ENCODE data around the gene OR10P1. TPM values are rescaled to one million over a fixed set of nuclear protein-coding genes. Genes with fewer than 3 reads are reported as not detected.

The OR10P1 gene
- polyA plus RNA-seq, 4 donors, result not detected

DNA sequence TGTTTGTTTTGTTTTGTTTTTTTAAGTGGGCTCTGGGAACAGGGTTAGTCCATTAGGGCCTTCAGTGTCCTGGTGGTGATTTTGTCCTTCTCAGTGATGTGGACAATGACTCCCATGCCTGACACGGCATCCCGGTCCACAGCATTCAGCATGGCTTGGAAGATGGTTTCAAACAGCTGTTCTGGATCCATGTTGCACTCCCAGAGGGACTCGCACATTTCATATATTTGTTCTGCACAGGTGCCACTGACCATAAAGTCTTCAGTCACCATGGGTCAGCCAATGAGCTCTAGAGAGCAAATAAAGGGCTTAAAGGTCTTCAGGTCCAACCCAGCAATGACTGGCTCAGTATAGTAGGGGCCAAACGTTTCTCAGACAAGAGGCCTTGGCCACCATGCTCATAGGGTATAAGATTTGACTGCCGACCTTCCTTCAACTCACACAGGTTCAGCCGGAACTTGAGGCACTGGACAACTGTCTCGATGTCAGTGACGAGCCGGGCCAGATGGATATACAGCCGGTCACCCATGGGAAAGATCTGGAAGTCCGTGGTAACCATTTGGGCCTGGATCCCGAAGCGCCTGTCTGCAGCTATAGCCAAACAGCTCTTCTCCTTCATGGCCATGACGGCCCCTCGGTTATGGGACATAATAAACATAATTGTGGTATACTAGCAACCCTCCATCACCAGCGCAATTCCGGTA is 18.0 kb downstream of the OR10P1 start:
- Histone ChIP-seq H3K4me3 (ENCODE audit: low read depth in 1 of 3, low read length in 3 of 3) (no peak overlapping the region), H3K36me3 (ENCODE audit: control insufficient read depth in 3 of 3, insufficient read depth in 2 of 3, low read depth in 1 of 3, low read length in 3 of 3) (no peaks in the 10 kb centered on the region), H3K9me3 (ENCODE audit: control insufficient read depth in 2 of 2, insufficient read depth in 1 of 2, low read depth in 1 of 2, low read length in 1 of 2) (peaks cover 0 to 16% of the 10 kb centered on the region in 2 donors), H3K4me1 (ENCODE audit: control insufficient read depth in 3 of 3, insufficient read depth in 2 of 3, low read depth in 1 of 3, low read length in 2 of 3) (peaks cover 4 to 65% (median 4%) of the 10 kb centered on the region in 3 donors), H3K27ac (ENCODE audit: low read depth in 1 of 3, low read length in 2 of 3) (no peak overlapping the region), H3K27me3 (ENCODE audit: control insufficient read depth in 3 of 3, insufficient read depth in 3 of 3, low read length in 3 of 3) (no peaks in the 10 kb centered on the region)
- WGBS, 3 donors, result 88 to 92% (median 91%) methylated on average over 17 of the region's 17 CpGs
- DNase-seq (no peak), FAIRE-seq (no peak)

- H3K27ac ChIP-seq (ENCODE audit: low read depth in 1 of 3, low read length in 2 of 3), result peak overlapping the region; percentile 68 to 96 (median 76)
- no peaks in the 10 kb centered on the region for H3K36me3 ChIP-seq (ENCODE audit: control insufficient read depth in 3 of 3, insufficient read depth in 2 of 3, low read depth in 1 of 3, low read length in 3 of 3)
- 33 to 60% (median 53%) methylated on average over 4 of the region's 4 CpGs for WGBS, 3 donors
- DNase-seq (peak; percentile 72 to 88), FAIRE-seq (no peak)
- no peak overlapping the region for H3K4me3 ChIP-seq (ENCODE audit: low read depth in 1 of 3, low read length in 3 of 3)
- no peaks in the 10 kb centered on the region for H3K27me3 ChIP-seq (ENCODE audit: control insufficient read depth in 3 of 3, insufficient read depth in 3 of 3, low read length in 3 of 3)
- peaks cover 4 to 48% (median 4%) of the 10 kb centered on the region in 3 donors for H3K4me1 ChIP-seq (ENCODE audit: control insufficient read depth in 3 of 3, insufficient read depth in 2 of 3, low read depth in 1 of 3, low read length in 2 of 3)
- H3K9me3 ChIP-seq (ENCODE audit: control insufficient read depth in 2 of 2, insufficient read depth in 1 of 2, low read depth in 1 of 2, low read length in 1 of 2), result peaks cover 0 to 5% of the 10 kb centered on the region in 2 donors
These were observed 20.5 kb downstream of the OR10P1 start for GRCh38 chr12:55657212-55657611.

DNA sequence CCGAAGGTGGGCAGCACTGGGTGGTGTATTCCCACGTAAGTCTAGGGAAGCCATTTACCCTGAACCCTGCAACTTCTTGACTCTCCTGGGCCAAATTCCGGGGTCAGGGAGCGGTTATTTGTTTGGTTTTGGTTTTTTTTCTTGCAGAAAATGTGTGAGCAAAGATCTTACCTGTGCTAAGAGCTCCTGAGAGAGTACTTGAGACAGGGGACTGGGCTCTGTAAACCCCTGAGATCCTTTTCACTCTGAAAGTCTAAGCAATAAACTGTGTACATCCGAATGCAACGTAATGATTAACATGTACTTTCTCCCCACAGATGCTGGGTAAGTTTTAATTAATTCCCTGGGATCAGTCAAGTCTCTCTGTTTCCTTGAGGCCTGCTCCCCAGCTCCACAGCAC is 21.5 kb downstream of the OR10P1 start:
- peak in 1 of 2 donors; percentile 70 for DNase-seq
- no peak for FAIRE-seq
- Histone ChIP-seq H3K9me3 (ENCODE audit: control insufficient read depth in 2 of 2, insufficient read depth in 1 of 2, low read depth in 1 of 2, low read length in 1 of 2) (peaks cover 0 to 2% of the 10 kb centered on the region in 2 donors), H3K4me1 (ENCODE audit: control insufficient read depth in 3 of 3, insufficient read depth in 2 of 3, low read depth in 1 of 3, low read length in 2 of 3) (peaks cover 4 to 43% (median 4%) of the 10 kb centered on the region in 3 donors), H3K27me3 (ENCODE audit: control insufficient read depth in 3 of 3, insufficient read depth in 3 of 3, low read length in 3 of 3) (no peaks in the 10 kb centered on the region), H3K36me3 (ENCODE audit: control insufficient read depth in 3 of 3, insufficient read depth in 2 of 3, low read depth in 1 of 3, low read length in 3 of 3) (no peaks in the 10 kb centered on the region), H3K4me3 (ENCODE audit: low read depth in 1 of 3, low read length in 3 of 3) (no peak overlapping the region), H3K27ac (ENCODE audit: low read depth in 1 of 3, low read length in 2 of 3) (peak overlapping the region; percentile 68 to 96 (median 76))
- 24 to 61% (median 31%) methylated on average over 6 of the region's 6 CpGs for WGBS, 3 donors

- no peaks in the 10 kb centered on the region for H3K9me3 ChIP-seq (ENCODE audit: control insufficient read depth in 2 of 2, insufficient read depth in 1 of 2, low read depth in 1 of 2, low read length in 1 of 2)
- peak overlapping the region; percentile 85 to 96 (median 90) for H3K27ac ChIP-seq (ENCODE audit: low read depth in 1 of 3, low read length in 2 of 3)
- DNase-seq (peak; percentile 85 to 91), FAIRE-seq (no peak)
- no peaks in the 10 kb centered on the region for H3K36me3 ChIP-seq (ENCODE audit: control insufficient read depth in 3 of 3, insufficient read depth in 2 of 3, low read depth in 1 of 3, low read length in 3 of 3)
- peaks cover 4 to 43% (median 4%) of the 10 kb centered on the region in 3 donors for H3K4me1 ChIP-seq (ENCODE audit: control insufficient read depth in 3 of 3, insufficient read depth in 2 of 3, low read depth in 1 of 3, low read length in 2 of 3)
- no peak overlapping the region for H3K4me3 ChIP-seq (ENCODE audit: low read depth in 1 of 3, low read length in 3 of 3)
- WGBS, 3 donors, result 65 to 69% (median 68%) methylated on average over 3 of the region's 3 CpGs
- no peaks in the 10 kb centered on the region for H3K27me3 ChIP-seq (ENCODE audit: control insufficient read depth in 3 of 3, insufficient read depth in 3 of 3, low read length in 3 of 3)
These were observed 22.1 kb downstream of the OR10P1 start for GRCh38 chr12:55658635-55659391.

DNA sequence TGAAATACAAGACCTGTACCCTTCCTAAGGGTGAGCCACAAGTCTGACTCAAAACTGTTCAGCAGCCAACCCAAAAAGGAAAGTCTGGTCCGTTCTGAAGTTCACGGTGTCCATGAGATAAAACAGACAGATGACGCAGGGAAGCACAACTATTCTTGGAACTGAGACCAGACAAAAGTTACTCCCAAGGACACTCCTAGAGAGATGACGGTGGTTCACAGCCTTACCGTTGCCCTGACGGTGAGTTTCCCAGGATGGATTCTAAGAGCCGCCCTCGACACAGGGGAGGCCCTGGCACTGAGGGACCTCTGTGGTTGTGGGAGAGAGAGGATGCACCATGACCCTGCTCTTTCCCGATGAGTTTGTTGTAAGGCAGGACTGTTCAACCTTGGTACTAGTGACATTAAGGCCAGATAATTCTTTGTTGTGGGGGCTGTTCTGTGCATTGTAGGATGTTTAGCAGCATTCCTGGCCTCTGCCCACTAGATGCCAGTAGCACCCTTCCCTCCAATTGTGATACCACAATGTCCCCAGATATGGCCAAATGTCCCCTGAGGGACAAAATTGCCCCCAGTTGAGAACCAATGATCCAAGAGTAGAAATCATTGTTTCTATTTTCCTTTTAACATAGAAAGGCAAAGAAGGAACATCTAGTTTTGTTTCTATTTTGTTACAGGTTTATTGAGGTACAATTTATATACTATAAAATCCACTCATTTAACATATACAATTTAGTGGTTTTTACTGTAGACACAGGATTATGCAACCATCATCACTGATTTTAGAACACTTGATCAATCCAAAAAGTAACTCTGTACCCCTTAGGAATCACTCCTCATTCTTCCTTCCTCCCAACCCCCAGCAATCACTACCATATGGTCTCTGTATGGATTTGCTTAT is 23.0 kb downstream of the OR10P1 start:
- FAIRE-seq, result no peak
- peak; percentile 44 to 67 for DNase-seq
- 25 to 57% (median 41%) methylated on average over 9 of the region's 9 CpGs for WGBS, 3 donors
- no peaks in the 10 kb centered on the region for H3K27me3 ChIP-seq (ENCODE audit: control insufficient read depth in 3 of 3, insufficient read depth in 3 of 3, low read length in 3 of 3)
- H3K27ac ChIP-seq (ENCODE audit: low read depth in 1 of 3, low read length in 2 of 3), result peak overlapping the region in 1 of 3 donors; percentile 96
- H3K36me3 ChIP-seq (ENCODE audit: control insufficient read depth in 3 of 3, insufficient read depth in 2 of 3, low read depth in 1 of 3, low read length in 3 of 3), result no peaks in the 10 kb centered on the region
- H3K4me3 ChIP-seq (ENCODE audit: low read depth in 1 of 3, low read length in 3 of 3), result no peak overlapping the region
- no peaks in the 10 kb centered on the region for H3K9me3 ChIP-seq (ENCODE audit: control insufficient read depth in 2 of 2, insufficient read depth in 1 of 2, low read depth in 1 of 2, low read length in 1 of 2)
- peaks cover 4 to 43% (median 4%) of the 10 kb centered on the region in 3 donors for H3K4me1 ChIP-seq (ENCODE audit: control insufficient read depth in 3 of 3, insufficient read depth in 2 of 3, low read depth in 1 of 3, low read length in 2 of 3)

- no peak for DNase-seq
- Histone ChIP-seq H3K36me3 (ENCODE audit: control insufficient read depth in 3 of 3, insufficient read depth in 2 of 3, low read depth in 1 of 3, low read length in 3 of 3) (no peaks in the 10 kb centered on the region), H3K27ac (ENCODE audit: low read depth in 1 of 3, low read length in 2 of 3) (no peak overlapping the region), H3K27me3 (ENCODE audit: control insufficient read depth in 3 of 3, insufficient read depth in 3 of 3, low read length in 3 of 3) (no peaks in the 10 kb centered on the region), H3K4me1 (ENCODE audit: control insufficient read depth in 3 of 3, insufficient read depth in 2 of 3, low read depth in 1 of 3, low read length in 2 of 3) (peaks cover 0 to 19% (median 0%) of the 10 kb centered on the region in 3 donors), H3K9me3 (ENCODE audit: control insufficient read depth in 2 of 2, insufficient read depth in 1 of 2, low read depth in 1 of 2, low read length in 1 of 2) (no peaks in the 10 kb centered on the region), H3K4me3 (ENCODE audit: low read depth in 1 of 3, low read length in 3 of 3) (no peak overlapping the region)
- no peak for FAIRE-seq
- 43 to 63% (median 47%) methylated on average over 1 of the region's 1 CpG for WGBS, 3 donors
These were observed 26.7 kb downstream of the OR10P1 start for GRCh38 chr12:55663391-55663790.

GRCh38 chr12:55664826-55665225 is 28.1 kb downstream of the OR10P1 start:
- Histone ChIP-seq H3K9me3 (ENCODE audit: control insufficient read depth in 2 of 2, insufficient read depth in 1 of 2, low read depth in 1 of 2, low read length in 1 of 2) (no peaks in the 10 kb centered on the region), H3K36me3 (ENCODE audit: control insufficient read depth in 3 of 3, insufficient read depth in 2 of 3, low read depth in 1 of 3, low read length in 3 of 3) (no peaks in the 10 kb centered on the region), H3K27ac (ENCODE audit: low read depth in 1 of 3, low read length in 2 of 3) (no peak overlapping the region), H3K4me1 (ENCODE audit: control insufficient read depth in 3 of 3, insufficient read depth in 2 of 3, low read depth in 1 of 3, low read length in 2 of 3) (peaks cover 0 to 7% (median 0%) of the 10 kb centered on the region in 3 donors), H3K4me3 (ENCODE audit: low read depth in 1 of 3, low read length in 3 of 3) (no peak overlapping the region), H3K27me3 (ENCODE audit: control insufficient read depth in 3 of 3, insufficient read depth in 3 of 3, low read length in 3 of 3) (no peaks in the 10 kb centered on the region)
- DNase-seq (no peak), FAIRE-seq (no peak)
- WGBS, 3 donors, result 86 to 96% (median 91%) methylated on average over 10 of the region's 10 CpGs

DNA sequence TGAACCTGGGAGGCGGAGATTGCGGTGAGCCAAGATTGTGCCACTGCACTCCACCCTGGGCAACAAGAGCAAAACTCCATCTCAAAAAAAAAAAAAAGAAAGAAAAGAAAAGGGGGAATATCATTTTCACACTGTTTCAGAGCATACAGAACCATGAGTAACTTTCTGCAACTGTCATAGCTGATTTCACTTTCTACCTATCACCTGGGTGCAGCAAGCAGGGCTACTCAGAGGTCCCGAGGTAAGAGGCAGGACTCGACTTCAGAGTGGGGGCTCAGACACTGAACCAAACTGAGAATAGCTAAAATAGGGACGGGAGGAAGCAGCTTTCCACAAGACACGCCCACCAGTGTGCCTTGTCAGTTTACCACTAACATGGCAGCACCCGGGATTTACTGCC is 29.8 kb downstream of the OR10P1 start:
- H3K36me3 ChIP-seq (ENCODE audit: control insufficient read depth in 3 of 3, insufficient read depth in 2 of 3, low read depth in 1 of 3, low read length in 3 of 3), result no peaks in the 10 kb centered on the region
- 67 to 77% (median 75%) methylated on average over 7 of the region's 7 CpGs for WGBS, 3 donors
- H3K9me3 ChIP-seq (ENCODE audit: control insufficient read depth in 2 of 2, insufficient read depth in 1 of 2, low read depth in 1 of 2, low read length in 1 of 2), result no peaks in the 10 kb centered on the region
- H3K27ac ChIP-seq (ENCODE audit: low read depth in 1 of 3, low read length in 2 of 3), result no peak overlapping the region
- H3K4me3 ChIP-seq (ENCODE audit: low read depth in 1 of 3, low read length in 3 of 3), result no peak overlapping the region
- peaks cover 0 to 12% (median 5%) of the 10 kb centered on the region in 3 donors for H3K4me1 ChIP-seq (ENCODE audit: control insufficient read depth in 3 of 3, insufficient read depth in 2 of 3, low read depth in 1 of 3, low read length in 2 of 3)
- FAIRE-seq, result no peak
- no peak for DNase-seq
- H3K27me3 ChIP-seq (ENCODE audit: control insufficient read depth in 3 of 3, insufficient read depth in 3 of 3, low read length in 3 of 3), result no peaks in the 10 kb centered on the region

Measured in small intestine (tissue), 7 donors.